Measurements from ENCODE around the gene OR7A5. TPM values are rescaled to one million over a fixed set of nuclear protein-coding genes. Genes with fewer than 3 reads are reported as not detected.
"Not testable (repeated sequence)": the region's sequence is repeated elsewhere in the genome, so short reads cannot be mapped to it uniquely, and the experiment has no call there.

Gene OR7A5
- total and polyA plus RNA-seq, 7 donors: 0.01 TPM; not detected in 4

- 84 to 88% (median 85%) methylated on average over 16 of the region's 16 CpGs for WGBS, 3 donors
- Histone ChIP-seq H3K27me3 (ENCODE audit: insufficient read depth in 3 of 3, low read length in 2 of 3) (peaks cover 0 to 4% (median 4%) of the 10 kb centered on the region in 3 donors), H3K9me3 (no peaks in the 10 kb centered on the region), H3K36me3 (ENCODE audit: insufficient read depth in 1 of 2, low read depth in 1 of 2) (no peaks in the 10 kb centered on the region), H3K4me1 (no peaks in the 10 kb centered on the region), H3K27ac (no peak overlapping the region), H3K4me3 (no peak overlapping the region)
- DNase-seq: no peak
- intact Hi-C loops (cut with DNase I): no loop called here
- TF ChIP-seq CTCF (IDR thresholded peaks at IDR 0.05): no peak
- no peak for ATAC-seq
These were observed 52.2 kb downstream of the OR7A5 start for GRCh38 chr19:14782626-14783409.

DNA sequence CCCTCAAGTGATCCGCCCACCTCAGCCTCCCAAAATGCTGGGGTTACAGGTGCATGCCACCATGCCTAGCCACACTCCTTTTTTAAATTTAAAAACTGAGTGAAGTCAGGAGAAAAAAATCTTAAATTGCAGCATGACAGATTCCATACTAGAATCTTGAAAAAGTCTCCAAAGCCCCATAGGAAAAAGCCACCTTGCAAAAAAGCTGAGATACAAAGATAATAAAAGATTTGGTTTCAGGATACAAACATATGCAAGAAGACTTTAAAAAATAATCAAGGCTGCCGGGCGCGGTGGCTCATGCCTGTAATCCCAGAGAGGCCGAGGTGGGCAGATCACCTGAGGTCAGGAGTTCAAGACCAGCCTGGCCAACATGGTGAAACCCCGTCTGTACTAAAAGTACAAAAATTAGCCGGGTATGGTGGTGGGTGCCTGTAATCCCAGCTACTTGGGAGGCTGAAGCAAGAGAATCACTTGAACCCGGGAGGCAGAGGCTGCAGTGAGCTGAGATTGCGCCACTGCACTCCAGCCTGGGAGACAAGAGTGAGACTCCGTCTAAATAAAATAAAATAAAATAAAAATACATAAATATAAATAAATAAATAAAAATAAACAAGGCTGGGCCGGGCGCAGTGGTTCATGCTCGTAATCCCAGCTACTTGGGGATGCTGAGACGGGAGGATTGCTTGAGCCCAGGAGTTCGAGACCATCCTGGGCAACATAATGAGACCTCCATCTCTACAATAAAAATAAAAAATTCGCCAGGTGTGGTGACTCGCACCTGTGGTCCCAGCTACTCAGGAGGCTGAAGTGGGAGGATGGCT, 53.1 kb downstream of the OR7A5 start:
- H3K9me3 ChIP-seq; ATAC-seq; H3K4me1 ChIP-seq; H3K27ac ChIP-seq; H3K27me3 ChIP-seq (ENCODE audit: insufficient read depth in 3 of 3, low read length in 2 of 3); DNase-seq; H3K4me3 ChIP-seq; intact Hi-C loops (cut with DNase I); H3K36me3 ChIP-seq (ENCODE audit: insufficient read depth in 1 of 2, low read depth in 1 of 2): not testable (repeated sequence)
- WGBS, 3 donors: 85 to 89% (median 88%) methylated on average over 17 of the region's 17 CpGs

DNA sequence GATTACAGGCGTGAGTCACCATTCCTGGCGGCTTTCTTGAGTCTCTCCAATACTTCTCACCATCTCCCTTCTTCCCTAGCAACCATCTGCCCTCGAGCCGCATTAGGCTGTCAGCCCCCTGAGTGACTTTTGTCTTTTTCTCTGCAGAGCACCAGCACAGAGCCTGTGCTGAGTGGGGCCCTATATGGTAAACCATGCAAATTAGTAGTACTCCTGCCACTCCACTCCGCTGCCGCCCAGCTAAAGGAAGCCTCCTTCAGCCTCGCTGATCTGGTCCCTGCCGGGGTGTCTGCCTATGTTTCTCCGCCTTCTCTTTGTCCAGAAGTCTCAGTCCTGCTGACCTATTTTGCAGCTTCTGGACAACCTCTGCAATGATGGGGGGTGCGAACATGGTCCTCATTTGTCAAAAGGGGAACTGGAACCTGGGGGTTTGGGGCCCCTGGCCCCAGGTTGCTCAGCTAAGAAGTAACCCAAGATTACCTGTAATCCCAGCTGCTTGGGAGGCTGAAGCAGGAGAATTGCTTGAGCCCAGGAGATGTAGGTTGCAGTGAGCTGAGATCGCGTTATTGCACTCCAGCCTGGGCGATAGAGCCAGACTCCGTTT, 54.3 kb downstream of the OR7A5 start:
- H3K27ac ChIP-seq; H3K36me3 ChIP-seq (ENCODE audit: insufficient read depth in 1 of 2, low read depth in 1 of 2); H3K4me3 ChIP-seq; H3K4me1 ChIP-seq; H3K9me3 ChIP-seq; ATAC-seq; DNase-seq; H3K27me3 ChIP-seq (ENCODE audit: insufficient read depth in 3 of 3, low read length in 2 of 3); intact Hi-C loops (cut with DNase I): not testable (repeated sequence)
- WGBS, 3 donors: 64 to 71% (median 65%) methylated on average over 12 to 14 of the region's 14 CpGs

DNA sequence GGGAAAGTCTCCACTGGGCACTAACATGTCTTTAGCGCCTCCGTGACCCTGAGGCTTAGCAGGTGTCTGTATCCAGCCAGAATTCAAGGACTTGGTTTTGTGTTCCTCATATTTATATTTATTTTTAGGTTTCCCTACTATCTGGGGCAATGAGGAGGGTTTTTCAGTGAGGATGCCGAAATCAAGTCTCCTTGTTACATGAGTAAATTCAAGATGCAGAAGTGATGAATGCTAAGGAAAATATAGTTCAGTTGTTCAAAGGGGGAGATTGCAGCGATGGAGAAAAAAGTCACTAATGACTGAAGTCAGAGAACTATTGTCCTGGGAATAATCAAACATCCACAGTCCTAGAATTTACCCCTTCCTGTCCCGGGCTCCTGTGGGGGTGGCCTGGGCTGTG, 55.8 kb downstream of the OR7A5 start:
- no peaks in the 10 kb centered on the region for H3K36me3 ChIP-seq (ENCODE audit: insufficient read depth in 1 of 2, low read depth in 1 of 2)
- H3K9me3 ChIP-seq: no peaks in the 10 kb centered on the region
- no peaks in the 10 kb centered on the region for H3K4me1 ChIP-seq
- H3K4me3 ChIP-seq: no peak overlapping the region
- 26 to 39% (median 30%) methylated on average over 5 of the region's 5 CpGs for WGBS, 3 donors
- peaks cover 0 to 9% (median 2%) of the 10 kb centered on the region in 3 donors for H3K27me3 ChIP-seq (ENCODE audit: insufficient read depth in 3 of 3, low read length in 2 of 3)
- no peak for ATAC-seq
- intact Hi-C loops (cut with DNase I): no loop called here
- H3K27ac ChIP-seq: no peak overlapping the region
- no peak for TF ChIP-seq CTCF (IDR thresholded peaks at IDR 0.05)
- no peak for DNase-seq

DNA sequence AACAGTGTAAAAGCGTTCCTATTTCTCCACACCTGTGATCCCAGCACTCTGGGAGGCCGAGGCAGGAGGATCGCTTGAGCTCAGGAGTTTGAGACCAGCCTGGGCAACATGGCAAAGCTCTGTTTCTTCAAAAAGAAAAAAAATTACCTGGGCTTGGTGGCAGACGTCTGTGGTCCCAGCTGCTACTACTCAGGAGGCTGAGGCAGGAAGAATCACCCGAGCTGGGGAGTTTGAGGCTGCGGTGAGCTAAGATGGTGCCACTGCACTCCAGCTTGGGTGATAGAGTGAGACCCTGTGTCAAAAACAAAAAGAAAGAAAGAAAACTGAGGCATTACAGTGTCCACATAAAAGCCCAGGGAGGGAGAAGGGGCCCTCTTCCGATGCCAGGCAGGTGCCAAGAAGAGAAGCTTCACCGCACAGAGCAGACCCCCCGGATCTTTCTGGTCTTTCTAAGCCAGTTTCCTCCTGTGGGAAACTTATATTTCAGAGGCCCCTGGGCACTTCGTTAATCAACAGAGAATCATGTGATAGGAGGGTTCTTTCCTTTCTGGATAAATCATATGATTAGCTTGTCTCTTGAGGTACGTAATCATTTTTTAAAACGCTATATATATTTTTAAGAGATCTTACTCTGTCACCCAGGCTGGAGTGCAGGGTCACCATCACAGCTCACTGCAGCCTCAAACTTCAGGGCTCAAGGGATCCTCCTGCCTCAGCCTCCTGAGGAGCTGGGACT, 56.7 kb downstream of the OR7A5 start, which contains the start of gene ADGRE2:
TSS of gene ADGRE2 (minus strand) at position 451 of the 736 bp plus-strand sequence. CDS start 1,804 bp downstream, outside the sequence.
- H3K36me3 ChIP-seq (ENCODE audit: insufficient read depth in 1 of 2, low read depth in 1 of 2); H3K27ac ChIP-seq; H3K4me3 ChIP-seq; H3K4me1 ChIP-seq; H3K9me3 ChIP-seq; intact Hi-C loops (cut with DNase I); H3K27me3 ChIP-seq (ENCODE audit: insufficient read depth in 3 of 3, low read length in 2 of 3); DNase-seq; ATAC-seq: not testable (repeated sequence)
- WGBS, 3 donors: 60 to 65% (median 61%) methylated on average over 12 of the region's 12 CpGs

DNA sequence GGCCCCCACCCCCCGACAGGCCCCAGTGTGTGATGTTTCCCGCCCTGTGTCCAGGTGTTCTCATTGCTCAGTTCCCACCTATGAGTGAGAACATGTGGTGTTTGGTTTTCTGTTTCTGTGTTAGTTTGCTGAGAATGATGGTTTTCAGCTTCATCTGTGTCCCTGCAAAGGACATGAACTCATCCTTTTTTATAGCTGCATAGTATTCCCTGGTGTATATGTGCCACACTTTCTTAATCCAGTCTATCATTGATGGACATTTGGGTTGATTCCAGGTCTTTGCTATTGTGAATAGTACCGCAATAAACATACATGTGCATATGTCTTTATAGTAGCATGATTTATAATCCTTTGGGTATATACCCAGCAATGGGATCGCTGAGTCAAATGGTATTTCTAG, 57.3 kb downstream of the OR7A5 start:
- DNase-seq: not testable (repeated sequence)

More for the DNA sequence above, 57.3 kb downstream of the OR7A5 start:
- ATAC-seq; H3K27me3 ChIP-seq (ENCODE audit: insufficient read depth in 3 of 3, low read length in 2 of 3); H3K9me3 ChIP-seq; H3K36me3 ChIP-seq (ENCODE audit: insufficient read depth in 1 of 2, low read depth in 1 of 2); H3K4me1 ChIP-seq; H3K4me3 ChIP-seq; H3K27ac ChIP-seq; intact Hi-C loops (cut with DNase I): not testable (repeated sequence)
- WGBS, 3 donors: 88 to 94% (median 90%) methylated on average over 4 of the region's 4 CpGs
